Kidney epithelial cell (primary cell): ENCODE data around the gene COL4A3. TPM values are rescaled to one million over a fixed set of nuclear protein-coding genes. Genes with fewer than 3 reads are reported as not detected.

Experiments
- DNase-seq: peaks from one replicate; pipeline ENCODE4 v3.0.0-alpha.2; 2010; ENCODE audit warnings: low read depth
- H3K27me3 ChIP-seq: 2 replicates; pipeline ENCODE4 v1.6.0; 2011; ENCODE audit warnings: low read length; ENCODE audit not compliant: control insufficient read depth, insufficient read depth
- H3K36me3 ChIP-seq: 2 replicates; pipeline ENCODE4 v1.5.1; 2011; ENCODE audit warnings: low read length; ENCODE audit not compliant: control insufficient read depth, insufficient read depth
- H3K4me3 ChIP-seq: 2 replicates; pipeline ENCODE4 v1.5.1; 2011; ENCODE audit warnings: low read depth, mild to moderate bottlenecking, control low read depth, low read length
- total RNA-seq: library from RNA; depleted of rRNA; stranded (reverse); fragments of >200 nt; gene quantifications from 2 replicates; pipeline ENCODE4 v1.2.3, GENCODE V29; 2015
- TF ChIP-seq, protein P1 (sequence below): IDR thresholded peaks from 2 replicates; pipeline ENCODE4 v1.5.1; 2011; ENCODE audit warnings: mild to moderate bottlenecking, moderate library complexity, low read length, control low read depth, inconsistent platforms; ENCODE audit not compliant: insufficient read depth, poor library complexity, severe bottlenecking

The COL4A3 gene
- total RNA-seq, 1 donor from 2014 or later: 2.3 TPM

DNA sequence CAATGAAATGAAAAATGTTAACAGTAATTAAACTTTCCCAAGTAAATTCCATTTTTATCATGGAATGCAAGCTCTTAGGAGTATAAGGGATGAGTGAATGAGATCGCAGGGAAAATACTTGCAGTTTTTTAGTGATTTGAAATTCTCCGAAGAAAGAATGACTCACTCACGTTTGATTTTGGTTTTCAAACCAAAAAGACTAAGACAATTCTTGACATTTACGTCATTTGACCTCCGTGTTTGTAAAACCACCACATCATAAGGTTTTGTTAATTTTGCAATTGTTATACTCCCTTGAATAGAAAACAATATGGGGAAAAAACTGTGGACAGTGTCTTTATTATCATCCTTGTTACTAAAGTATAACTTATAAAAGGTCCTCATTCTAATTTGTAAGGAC lies 29.8 kb upstream of the COL4A3 start:
- Histone ChIP-seq H3K4me3 (no peak overlapping the region), H3K36me3 (no peaks in the 10 kb centered on the region), H3K27me3 (no peaks in the 10 kb centered on the region)
- DNase-seq: no peak
- TF ChIP-seq, protein P1, sequence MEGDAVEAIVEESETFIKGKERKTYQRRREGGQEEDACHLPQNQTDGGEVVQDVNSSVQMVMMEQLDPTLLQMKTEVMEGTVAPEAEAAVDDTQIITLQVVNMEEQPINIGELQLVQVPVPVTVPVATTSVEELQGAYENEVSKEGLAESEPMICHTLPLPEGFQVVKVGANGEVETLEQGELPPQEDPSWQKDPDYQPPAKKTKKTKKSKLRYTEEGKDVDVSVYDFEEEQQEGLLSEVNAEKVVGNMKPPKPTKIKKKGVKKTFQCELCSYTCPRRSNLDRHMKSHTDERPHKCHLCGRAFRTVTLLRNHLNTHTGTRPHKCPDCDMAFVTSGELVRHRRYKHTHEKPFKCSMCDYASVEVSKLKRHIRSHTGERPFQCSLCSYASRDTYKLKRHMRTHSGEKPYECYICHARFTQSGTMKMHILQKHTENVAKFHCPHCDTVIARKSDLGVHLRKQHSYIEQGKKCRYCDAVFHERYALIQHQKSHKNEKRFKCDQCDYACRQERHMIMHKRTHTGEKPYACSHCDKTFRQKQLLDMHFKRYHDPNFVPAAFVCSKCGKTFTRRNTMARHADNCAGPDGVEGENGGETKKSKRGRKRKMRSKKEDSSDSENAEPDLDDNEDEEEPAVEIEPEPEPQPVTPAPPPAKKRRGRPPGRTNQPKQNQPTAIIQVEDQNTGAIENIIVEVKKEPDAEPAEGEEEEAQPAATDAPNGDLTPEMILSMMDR: no peak

DNA sequence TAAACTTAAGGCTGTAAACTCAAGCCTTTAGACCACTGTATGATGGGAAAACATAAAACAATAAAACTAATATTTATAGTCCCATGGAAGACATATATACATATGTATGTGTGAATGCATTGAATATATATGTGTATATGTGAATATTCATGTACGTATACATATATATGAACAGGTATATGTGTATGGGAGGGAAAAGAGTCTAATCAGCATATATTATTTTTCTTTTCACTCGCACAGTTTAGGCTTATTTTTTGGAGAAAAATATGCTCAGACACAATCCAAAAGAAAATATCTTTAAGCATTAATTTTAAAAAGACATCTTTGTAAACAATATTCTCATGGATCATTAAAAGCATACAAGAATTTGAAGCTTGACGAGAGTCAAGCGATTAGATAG lies 23.1 kb upstream of the COL4A3 start:
- Histone ChIP-seq H3K36me3 (no peaks in the 10 kb centered on the region), H3K27me3 (no peaks in the 10 kb centered on the region), H3K4me3 (no peak overlapping the region)
- no peak for DNase-seq
- TF ChIP-seq, protein P1: no peak

DNA sequence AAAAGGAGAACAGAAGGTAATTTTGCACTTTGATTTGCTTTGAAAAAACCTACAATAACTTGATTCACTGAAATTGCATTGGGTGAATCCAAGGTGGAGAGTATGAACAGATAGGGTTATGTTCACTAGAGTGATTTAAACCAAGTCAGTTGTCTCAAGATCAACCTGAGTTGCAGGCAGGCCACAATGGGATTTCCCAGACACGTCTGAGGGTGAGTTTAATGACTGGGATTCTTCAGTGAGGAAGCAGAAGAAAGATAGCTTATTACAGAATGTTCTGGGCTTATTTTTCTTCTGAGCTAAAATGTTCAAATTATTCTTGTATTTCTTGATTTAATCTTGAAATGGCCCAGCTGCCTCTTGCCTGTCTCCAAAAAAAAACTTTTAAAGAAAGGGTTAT lies 20.5 kb upstream of the COL4A3 start:
- TF ChIP-seq, protein P1: no peak
- Histone ChIP-seq H3K36me3 (no peaks in the 10 kb centered on the region), H3K27me3 (no peaks in the 10 kb centered on the region), H3K4me3 (no peak overlapping the region)
- DNase-seq: no peak

DNA sequence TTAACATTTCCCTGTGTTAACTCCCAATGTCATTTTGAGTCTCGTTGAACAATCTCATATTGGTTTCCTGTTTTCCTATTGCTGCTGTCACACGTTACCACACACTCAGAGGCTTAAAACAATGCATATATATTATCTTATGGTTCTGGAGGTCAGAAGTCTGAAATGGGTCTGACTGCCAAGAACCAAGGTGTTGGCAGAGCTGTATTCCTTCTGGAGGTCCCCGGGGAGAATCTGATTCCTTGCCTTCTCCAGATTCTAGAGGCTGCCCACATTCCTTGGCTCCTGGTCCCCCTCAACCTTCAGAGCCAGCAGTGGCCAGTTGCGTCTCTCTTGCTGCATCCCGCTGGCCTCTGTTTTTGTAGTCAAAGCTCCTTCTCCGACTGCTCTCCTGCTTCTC lies 18.0 kb upstream of the COL4A3 start:
- DNase-seq: no peak
- H3K27me3 ChIP-seq: no peaks in the 10 kb centered on the region
- TF ChIP-seq, protein P1: no peak

DNA sequence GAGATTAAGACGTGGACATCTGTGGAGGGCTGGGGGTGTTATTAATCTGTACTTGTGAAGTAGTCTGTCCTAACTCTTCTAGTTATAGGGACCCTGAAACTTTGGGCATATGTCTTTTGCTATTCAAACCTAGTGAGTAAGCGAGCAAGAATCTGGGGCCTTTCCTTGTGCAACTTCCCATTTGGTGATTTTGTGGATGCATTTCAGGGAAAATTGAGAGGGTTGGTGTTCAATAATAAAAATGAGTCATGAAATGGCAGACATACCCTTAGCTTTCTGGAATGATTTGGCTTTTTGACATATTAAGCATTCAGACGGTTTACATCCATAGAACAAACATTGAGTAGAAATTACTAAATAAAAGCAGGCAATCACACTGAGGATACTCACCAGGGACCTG lies 17.4 kb upstream of the COL4A3 start:
- no peak for DNase-seq
- TF ChIP-seq, protein P1: no peak
- H3K36me3 ChIP-seq: no peaks in the 10 kb centered on the region
- no peak overlapping the region for H3K4me3 ChIP-seq
- H3K27me3 ChIP-seq: no peaks in the 10 kb centered on the region

More for the DNA sequence above, 18.0 kb upstream of the COL4A3 start:
- Histone ChIP-seq H3K36me3 (no peaks in the 10 kb centered on the region), H3K4me3 (no peak overlapping the region)

DNA sequence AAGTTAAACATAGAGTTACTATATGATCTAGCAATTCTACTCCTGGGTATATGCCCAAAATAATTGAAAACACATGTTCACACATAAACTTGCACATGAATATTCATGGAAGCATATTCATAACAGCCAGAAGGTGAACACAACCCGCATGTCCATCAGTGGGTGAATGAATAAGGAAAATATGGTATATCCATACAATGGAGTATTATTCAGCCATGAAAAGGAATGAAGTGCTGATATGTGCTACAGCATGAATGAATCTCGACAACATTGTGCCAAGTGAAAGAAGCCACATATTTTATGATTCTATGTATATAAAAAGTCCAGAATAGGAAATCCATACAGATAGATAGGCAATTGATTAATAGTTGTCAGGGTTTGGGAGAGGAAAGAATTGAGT lies 16.3 kb upstream of the COL4A3 start:
- Histone ChIP-seq H3K4me3 (no peak overlapping the region), H3K36me3 (no peaks in the 10 kb centered on the region), H3K27me3 (no peaks in the 10 kb centered on the region)
- TF ChIP-seq, protein P1: no peak
- DNase-seq: no peak
